ENCODE results near the gene RAB23. TPM values are rescaled to one million over a fixed set of nuclear protein-coding genes. Genes with fewer than 3 reads are reported as not detected.

RAB23 gene
- total RNA-seq, 1 donor from 2014 or later = 11.3 TPM

DNA sequence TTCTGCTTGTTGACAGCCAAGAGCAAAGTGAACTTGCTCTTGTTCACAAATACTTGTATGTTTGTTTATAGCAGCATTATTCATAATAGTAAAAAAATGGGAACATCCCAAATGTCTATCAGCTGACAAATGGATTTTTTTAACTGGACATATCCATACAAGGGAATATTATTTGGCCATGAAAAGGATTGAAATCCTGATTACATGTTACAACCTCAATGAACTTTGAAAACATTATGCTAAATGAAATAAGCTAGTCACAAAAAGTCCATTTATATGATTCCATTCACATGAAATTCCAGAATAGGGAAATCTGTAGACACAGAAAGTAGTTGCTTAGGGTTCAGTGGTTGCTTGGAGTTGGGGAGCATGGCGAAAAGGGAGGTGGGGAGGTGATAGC lies 78.4 kb downstream of the RAB23 start:
- intact Hi-C loops (cut with DNase I) = no loop called here
- TF ChIP-seq, protein P1, sequence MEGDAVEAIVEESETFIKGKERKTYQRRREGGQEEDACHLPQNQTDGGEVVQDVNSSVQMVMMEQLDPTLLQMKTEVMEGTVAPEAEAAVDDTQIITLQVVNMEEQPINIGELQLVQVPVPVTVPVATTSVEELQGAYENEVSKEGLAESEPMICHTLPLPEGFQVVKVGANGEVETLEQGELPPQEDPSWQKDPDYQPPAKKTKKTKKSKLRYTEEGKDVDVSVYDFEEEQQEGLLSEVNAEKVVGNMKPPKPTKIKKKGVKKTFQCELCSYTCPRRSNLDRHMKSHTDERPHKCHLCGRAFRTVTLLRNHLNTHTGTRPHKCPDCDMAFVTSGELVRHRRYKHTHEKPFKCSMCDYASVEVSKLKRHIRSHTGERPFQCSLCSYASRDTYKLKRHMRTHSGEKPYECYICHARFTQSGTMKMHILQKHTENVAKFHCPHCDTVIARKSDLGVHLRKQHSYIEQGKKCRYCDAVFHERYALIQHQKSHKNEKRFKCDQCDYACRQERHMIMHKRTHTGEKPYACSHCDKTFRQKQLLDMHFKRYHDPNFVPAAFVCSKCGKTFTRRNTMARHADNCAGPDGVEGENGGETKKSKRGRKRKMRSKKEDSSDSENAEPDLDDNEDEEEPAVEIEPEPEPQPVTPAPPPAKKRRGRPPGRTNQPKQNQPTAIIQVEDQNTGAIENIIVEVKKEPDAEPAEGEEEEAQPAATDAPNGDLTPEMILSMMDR (IDR thresholded peaks at IDR 0.05) = no peak
- Histone ChIP-seq H3K9me3 (no peaks in the 10 kb centered on the region), H3K27me3 (ENCODE audit: low read depth) (no peaks in the 10 kb centered on the region), H3K4me1 (no peaks in the 10 kb centered on the region), H3K27ac (no peak overlapping the region), H3K36me3 (peaks cover 42% of the 10 kb centered on the region), H3K4me3 (no peak overlapping the region)
- DNase-seq = no peak
- ATAC-seq = no peak

GRCh38 chr6:57142178-57142525 lies 80.0 kb downstream of the RAB23 start:
- TF ChIP-seq, protein P1 (IDR thresholded peaks at IDR 0.05) = no peak
- ATAC-seq (no peak), DNase-seq (no peak)
- H3K4me3 ChIP-seq = no peak overlapping the region
- no peak overlapping the region for H3K27ac ChIP-seq
- intact Hi-C loops (cut with DNase I) = no loop called here
- H3K27me3 ChIP-seq (ENCODE audit: low read depth) = no peaks in the 10 kb centered on the region
- H3K4me1 ChIP-seq = no peaks in the 10 kb centered on the region
- H3K36me3 ChIP-seq = peaks cover 39% of the 10 kb centered on the region
- no peaks in the 10 kb centered on the region for H3K9me3 ChIP-seq

DNA sequence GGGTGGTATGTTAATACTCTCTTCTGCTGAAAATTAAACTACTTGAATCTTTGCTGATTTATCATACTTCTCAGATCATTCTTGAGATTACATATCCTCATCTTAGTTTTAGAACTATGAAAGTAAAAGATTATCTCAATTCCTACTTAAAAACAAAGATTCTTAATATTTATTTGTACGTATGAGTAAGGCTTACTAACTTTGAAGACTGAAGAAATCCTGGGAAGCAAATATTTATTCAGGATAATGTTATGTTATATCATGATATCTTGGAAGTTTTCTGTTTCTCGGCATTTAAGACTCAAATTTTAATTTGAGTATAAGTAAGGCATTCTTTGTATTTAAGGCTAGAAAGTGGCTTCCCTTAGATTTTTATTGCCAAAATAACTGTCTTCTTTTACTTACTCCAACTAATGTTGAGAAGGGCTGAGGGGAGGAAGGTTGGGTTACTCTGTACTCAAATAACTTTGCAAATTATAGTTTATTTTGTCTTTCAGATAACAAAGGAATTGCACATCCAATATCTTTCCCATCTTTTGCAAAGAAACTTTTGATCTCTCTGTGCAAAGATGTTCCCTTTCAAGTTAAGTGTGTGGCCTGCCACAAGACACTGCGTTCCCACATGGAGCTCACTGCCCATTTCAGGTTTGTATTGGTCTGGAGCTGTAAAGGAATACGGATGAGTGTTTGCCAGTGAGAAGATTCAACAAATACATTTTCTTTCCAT lies 80.5 kb downstream of the RAB23 start:
- intact Hi-C loops (cut with DNase I) = no loop called here
- DNase-seq (no peak), ATAC-seq (no peak)
- no peaks in the 10 kb centered on the region for H3K9me3 ChIP-seq
- no peak overlapping the region for H3K27ac ChIP-seq
- TF ChIP-seq, protein P1 (IDR thresholded peaks at IDR 0.05) = no peak
- no peaks in the 10 kb centered on the region for H3K4me1 ChIP-seq
- no peak overlapping the region for H3K4me3 ChIP-seq
- no peaks in the 10 kb centered on the region for H3K27me3 ChIP-seq (ENCODE audit: low read depth)
- H3K36me3 ChIP-seq = peaks cover 39% of the 10 kb centered on the region

DNA sequence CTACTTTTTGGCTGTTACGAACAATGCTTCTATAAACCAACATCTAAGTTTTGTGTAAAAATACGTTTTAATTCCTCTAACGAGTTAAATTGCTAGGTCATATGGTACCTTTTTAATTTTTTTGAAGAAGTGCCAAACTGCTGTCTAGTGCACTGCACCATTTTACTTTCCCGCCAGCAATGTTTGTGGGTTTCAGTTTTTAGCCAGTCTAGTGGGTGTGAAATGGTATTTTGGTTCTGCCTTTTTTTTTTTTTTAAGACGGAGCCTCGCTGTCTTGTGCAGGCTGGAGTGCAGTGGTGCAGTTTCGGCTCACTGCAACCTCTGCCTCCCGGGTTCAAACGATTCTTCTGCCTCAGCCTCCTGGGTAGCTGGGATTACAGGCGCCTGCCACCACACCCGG lies 84.1 kb downstream of the RAB23 start:
- DNase-seq = no peak
- Histone ChIP-seq H3K4me1 (no peaks in the 10 kb centered on the region), H3K36me3 (peaks cover 65% of the 10 kb centered on the region), H3K4me3 (no peak overlapping the region), H3K9me3 (no peaks in the 10 kb centered on the region), H3K27me3 (ENCODE audit: low read depth) (no peaks in the 10 kb centered on the region), H3K27ac (no peak overlapping the region)
- TF ChIP-seq, protein P1 (IDR thresholded peaks at IDR 0.05) = no peak
- ATAC-seq = no peak
- intact Hi-C loops (cut with DNase I) = no loop called here

GRCh38 chr6:57137350-57137749 lies 84.8 kb downstream of the RAB23 start:
- H3K4me3 ChIP-seq = no peak overlapping the region
- ATAC-seq (no peak), DNase-seq (no peak)
- no peaks in the 10 kb centered on the region for H3K9me3 ChIP-seq
- intact Hi-C loops (cut with DNase I) = no loop called here
- H3K27ac ChIP-seq = no peak overlapping the region
- no peaks in the 10 kb centered on the region for H3K4me1 ChIP-seq
- H3K36me3 ChIP-seq = peaks cover 65% of the 10 kb centered on the region
- TF ChIP-seq, protein P1 (IDR thresholded peaks at IDR 0.05) = no peak
- H3K27me3 ChIP-seq (ENCODE audit: low read depth) = no peaks in the 10 kb centered on the region

Other genes starting within 250 kb of the RAB23 start
- 10.2 TPM for gene KIAA1586, start 175.6 kb downstream of the RAB23 start, total RNA-seq
- gene ZNF451, start 132.1 kb downstream of the RAB23 start, total RNA-seq = 56.9 TPM
- 5.1 TPM for gene BAG2, start 50.0 kb downstream of the RAB23 start, total RNA-seq
- gene PRIM2, start 95.3 kb upstream of the RAB23 start, total RNA-seq = 9.1 TPM